ENCODE measurements around the gene U2AF1. TPM values are rescaled to one million over a fixed set of nuclear protein-coding genes. Genes with fewer than 3 reads are reported as not detected.
"Not testable (repeated sequence)": the region's sequence is repeated elsewhere in the genome, so short reads cannot be mapped to it uniquely, and the experiment has no call there.

U2AF1 gene
- total RNA-seq, 4 donors from 2014 or later = 35.6 to 91.9 (median 76.6) TPM

DNA sequence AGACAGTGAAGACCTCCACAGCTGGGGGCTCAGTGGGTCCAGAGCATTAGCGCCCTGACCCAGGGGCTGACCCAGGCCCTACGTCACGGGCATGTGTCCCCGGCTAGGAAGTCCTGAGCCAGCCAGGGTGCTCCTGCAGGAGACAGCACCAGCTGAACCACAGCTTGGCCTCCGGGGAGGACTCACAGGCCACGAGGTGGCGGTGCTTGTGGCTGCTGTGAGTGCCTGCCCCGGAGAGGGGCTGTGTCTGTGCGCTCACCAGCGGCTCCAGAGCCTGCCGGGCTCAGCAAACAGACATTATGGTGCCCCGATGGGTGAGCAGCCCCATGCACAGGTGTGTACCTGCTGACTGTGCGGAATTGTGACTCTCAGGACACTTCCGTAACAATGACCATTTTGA, 62.8 kb downstream of the U2AF1 start:
- not testable (repeated sequence) for DNase-seq (ENCODE audit: low spot score)
- ATAC-seq (ENCODE audit: low FRiP score) = peak; percentile 22

DNA sequence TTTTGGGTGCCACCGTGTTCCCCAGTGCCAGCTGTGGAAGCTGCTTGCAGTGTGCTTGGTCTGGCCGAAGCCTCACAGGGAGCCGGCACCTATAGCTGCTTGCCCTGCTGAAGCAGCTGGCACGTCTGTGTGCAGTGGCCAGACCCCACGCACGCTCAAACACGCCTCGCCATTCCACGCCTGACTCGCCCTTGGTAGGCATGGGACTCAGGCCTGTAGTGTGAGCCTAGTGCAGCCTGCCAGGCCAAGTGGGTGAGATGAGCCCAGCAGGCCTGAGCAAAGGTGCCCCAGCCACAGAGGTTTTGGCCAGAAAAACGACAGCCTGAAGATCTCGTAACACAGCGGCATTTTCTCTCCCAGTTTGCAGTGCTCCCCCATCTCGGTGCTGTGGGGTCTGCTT, 64.1 kb downstream of the U2AF1 start:
- DNase-seq (ENCODE audit: low spot score); ATAC-seq (ENCODE audit: low FRiP score): not testable (repeated sequence)

Other genes starting within 250 kb of the U2AF1 start
- 10 to 100 TPM in 2 of 4 donors, 1 to 10 TPM in 2; 8.5 to 28.3 (median 13.6) TPM for gene WDR4, start 228.0 kb downstream of the U2AF1 start, total RNA-seq
- gene NDUFV3, start 214.3 kb downstream of the U2AF1 start, total RNA-seq = 10 to 100 TPM; 45.4 to 79.0 (median 51.9) TPM
- gene ERVH48-1, start 181.9 kb downstream of the U2AF1 start, total RNA-seq = not detected
- 10 to 100 TPM in 3 of 4 donors, 1 to 10 TPM in 1; 9.2 to 27.7 (median 18.6) TPM for gene PKNOX1, start 133.0 kb downstream of the U2AF1 start, total RNA-seq
- 10 to 100 TPM; 13.5 to 33.9 (median 23.4) TPM for gene CBS, start 31.7 kb downstream of the U2AF1 start, total RNA-seq
- gene CRYAA, start 61.4 kb upstream of the U2AF1 start, total RNA-seq = not detected

Data from omental fat pad (tissue), 4 donors.